Amniotic epithelial cell (primary cell): ENCODE data around the gene ERV3-1.
"Not testable (repeated sequence)": the region's sequence is repeated elsewhere in the genome, so short reads cannot be mapped to it uniquely, and the experiment has no call there.

Source experiments
- DNase-seq: peaks from one replicate; pipeline ENCODE4 v3.0.0-alpha.2; 2010; ENCODE audit warnings: low read depth

Gene ERV3-1

DNA sequence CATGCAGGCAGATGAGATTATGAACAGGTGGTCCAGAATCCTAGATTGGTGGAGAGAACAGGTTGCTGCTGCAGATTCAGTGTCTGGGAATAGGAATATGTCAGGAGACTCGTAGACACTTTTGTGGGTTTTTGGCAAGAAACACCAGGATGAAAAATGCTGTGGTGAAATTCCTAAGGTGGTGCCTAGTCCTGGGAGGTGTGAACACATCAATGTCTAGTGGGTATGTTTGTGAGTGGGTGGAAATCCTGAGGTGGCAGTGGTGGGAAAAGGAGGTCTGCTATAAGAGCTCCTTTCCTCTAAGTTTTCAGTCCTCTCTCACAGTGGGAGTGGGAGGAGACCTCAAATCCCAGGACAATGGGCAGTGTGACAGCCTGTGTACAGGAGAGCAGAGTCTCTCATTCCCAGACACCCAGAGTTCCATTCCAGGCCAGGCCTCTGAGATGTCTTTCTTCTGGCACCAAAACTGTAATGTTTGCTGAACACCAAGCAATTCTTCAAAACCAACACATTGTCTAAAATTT is 5.1 kb downstream of the ERV3-1 start:
- peak; percentile 47 for DNase-seq

DNA sequence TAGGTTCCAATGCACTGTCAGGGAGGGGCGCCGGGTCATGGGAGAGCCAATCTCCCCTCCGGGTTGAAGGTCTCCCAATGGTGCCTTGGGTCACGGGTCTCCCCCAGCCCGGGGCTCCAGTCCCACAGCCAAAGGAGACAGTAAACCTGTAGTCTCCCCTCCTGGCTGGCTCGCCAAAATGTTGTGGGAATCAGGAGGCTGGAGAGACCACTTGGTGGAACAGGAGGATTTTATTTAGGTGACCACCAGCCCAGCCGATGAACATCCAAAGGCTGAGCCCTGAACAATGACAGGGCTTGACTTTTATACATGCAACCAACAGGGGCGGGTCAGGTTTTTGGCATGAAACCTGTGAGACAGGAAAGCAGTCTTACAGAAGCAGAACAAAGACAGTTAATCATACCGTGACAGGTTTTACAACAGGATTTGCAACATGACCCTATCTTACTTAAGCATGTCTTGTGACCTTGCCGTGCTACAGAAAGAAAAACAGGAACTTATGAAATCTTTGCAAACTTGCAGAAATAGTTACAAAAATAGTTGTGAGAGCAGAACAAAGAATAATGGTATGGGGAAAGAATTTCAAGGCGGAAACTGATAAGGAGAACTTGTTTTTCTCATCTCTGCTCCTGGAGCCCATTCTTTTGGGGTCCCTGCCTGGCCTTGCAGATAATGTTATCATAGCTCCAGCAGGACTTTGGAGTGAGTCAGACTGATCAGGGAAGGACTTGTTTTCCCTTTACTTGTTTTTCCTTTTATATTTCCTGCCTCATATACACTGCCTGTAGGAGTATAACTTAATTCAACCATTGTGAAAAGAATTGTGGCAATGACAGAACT is 7.1 kb downstream of the ERV3-1 start:
- DNase-seq = peak; percentile 98

DNA sequence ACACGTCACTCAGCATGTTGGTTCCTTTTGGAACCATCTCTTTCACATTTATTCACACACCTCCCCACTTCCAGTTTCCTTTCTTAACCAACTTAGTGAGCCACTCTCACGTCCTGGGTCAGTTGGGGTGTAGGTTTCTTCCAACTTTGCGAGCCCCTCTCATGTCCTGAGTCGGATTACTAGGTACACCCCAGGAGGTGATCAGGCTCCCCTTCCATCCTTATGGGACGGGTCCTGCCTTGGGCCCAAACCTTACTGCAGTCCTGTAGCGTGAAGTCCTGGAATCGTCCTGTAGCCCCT is 7.7 kb downstream of the ERV3-1 start:
- no peak for DNase-seq

- peak; percentile 29 for DNase-seq
Observed at GRCh38 chr7:64997927-64998391, 8.5 kb downstream of the ERV3-1 start.

GRCh38 chr7:64997164-64997908 is 9.2 kb downstream of the ERV3-1 start:
- no peak for DNase-seq

DNA sequence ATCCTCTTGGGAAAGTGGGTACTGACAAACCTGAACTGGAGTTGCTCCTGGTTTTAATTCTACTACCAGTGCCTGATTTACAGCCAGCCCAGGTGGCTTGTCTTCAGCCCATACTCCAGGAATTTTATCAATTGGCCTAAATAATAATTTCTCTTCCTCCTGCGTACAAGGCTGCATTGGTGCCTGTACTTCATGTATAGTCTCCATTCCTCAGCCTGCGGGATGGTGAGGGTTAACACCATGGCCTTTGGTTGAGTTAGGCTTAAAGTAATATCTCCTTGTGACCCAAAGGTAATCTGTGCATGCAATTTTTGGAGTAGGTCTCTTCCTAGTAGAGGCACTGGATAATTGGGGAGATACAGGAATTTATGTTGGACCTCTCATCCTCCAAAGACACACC is 10.2 kb downstream of the ERV3-1 start:
- no peak for DNase-seq

GRCh38 chr7:64993901-64994300 is 12.6 kb downstream of the ERV3-1 start:
- no peak for DNase-seq

- no peak for DNase-seq
Observed at GRCh38 chr7:64992971-64993370, 13.5 kb downstream of the ERV3-1 start.

- no peak for DNase-seq
Observed at GRCh38 chr7:64990936-64991335, 15.6 kb downstream of the ERV3-1 start, which contains the start of gene ZNF117. Gene ZNF117, minus strand, starts transcription at chr7:64991036.

GRCh38 chr7:64990216-64990615 is 16.3 kb downstream of the ERV3-1 start:
- DNase-seq = no peak

DNA sequence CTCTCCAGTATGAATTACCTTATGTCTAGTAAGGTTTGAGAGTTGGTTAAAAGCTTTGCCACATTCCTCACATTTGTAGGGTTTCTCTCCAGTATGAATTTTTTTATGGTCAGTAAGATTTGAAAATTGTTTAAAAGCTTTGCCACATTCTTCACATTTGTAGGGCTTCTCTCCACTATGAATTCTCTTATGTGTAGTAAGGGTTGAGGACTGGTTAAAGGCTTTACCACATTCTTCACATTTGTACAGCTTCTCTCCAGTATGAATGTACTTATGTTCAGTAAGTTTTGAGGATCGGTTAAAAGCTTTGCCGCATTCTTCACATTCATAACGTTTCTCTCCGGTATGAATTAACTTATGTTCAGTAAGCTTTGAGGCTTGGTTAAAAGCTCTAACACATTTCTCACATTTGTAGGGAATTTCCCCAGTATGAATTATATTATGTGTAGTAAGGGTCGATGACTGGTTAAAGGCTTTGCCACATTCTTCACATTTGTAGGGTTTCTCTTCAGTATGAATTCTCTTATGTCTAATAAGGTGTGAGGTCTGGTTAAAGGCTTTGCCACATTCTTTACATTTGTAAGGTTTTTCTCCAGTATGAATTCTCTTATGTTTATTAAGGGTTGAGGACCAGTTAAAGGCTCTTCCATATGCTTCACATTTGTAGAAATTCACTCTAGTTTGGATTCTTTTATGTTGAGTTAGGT is 27.8 kb downstream of the ERV3-1 start:
- DNase-seq = peak; percentile 11

GRCh38 chr7:64965594-64965993 is 40.9 kb downstream of the ERV3-1 start:
- DNase-seq = no peak

DNA sequence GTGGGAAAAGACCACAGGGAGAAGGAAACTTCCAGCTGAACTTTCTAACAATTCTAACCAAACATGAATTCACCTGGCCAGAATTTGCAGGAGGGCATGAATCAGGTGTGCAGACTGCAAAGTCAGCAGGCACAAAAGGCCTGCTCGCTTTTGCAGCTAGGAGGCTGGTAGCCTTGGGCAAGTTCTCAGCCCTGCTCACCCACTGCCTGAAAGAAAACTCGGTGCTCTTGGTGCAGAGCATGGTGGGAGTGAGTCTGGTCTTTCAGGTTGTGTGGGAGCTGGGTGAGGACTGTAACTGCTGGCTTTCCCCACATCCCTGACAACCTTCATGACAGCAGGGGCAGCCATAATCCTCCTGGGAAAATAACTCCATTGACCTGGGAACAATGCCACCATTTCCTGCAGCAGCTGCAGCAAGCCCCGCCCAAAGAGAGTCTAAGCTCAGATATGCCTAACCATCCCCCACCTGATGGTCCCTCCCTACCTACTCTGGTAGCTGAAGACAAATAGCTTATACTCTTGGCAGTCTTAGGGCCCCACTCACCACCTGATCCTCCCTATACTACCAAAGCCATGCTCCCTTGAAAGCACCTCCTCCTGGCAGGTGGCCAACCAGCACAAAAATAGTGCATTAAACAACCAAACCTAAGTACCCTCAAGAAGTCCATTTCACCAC is 47.3 kb downstream of the ERV3-1 start:
- no peak for DNase-seq

DNA sequence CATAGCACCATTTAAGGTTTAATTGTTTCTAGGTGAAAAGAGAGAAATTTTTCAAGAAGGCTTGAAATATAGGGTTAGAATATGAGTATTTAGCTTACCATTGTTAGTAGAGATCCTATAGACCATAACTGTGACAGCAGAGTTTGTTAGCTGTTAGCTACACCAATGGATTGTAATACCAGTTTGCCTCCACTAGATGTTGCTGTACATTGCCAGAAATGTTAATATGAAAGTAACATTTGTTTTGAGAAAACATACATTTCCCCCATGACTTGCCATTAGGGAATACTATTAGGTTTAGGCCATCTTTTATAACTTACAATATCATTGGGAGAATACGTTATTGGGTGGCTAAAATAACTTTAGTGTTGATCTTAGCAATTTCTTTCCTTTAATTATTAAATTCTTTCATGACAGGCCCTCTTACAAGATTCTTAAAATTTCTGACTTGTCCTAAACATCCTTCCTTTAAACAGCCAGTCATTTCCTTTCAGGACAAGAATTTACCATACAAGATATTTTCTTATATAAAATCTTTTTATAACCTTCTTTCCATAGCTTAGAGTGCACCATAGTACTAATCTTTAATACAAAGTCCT is 55.1 kb downstream of the ERV3-1 start:
- peak; percentile 46 for DNase-seq

DNA sequence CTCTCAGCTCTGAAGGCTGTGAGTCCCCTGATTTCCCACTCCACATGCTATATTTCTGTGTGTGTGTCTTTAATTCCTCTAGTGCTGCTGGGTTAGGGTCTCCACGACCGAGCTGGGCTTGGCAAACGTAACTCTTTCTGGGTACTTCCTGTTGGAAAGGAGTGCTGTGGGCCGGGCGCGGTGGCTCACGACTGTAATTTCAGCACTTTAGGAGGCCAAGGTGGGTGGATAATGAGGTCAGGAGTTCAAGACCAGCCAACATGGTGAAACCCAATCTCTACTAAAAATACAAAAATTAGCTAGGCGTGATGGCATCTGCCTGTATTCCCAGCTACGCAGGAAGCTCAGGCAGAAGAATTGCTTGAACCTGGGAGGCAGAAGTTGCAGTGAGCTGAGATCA is 55.8 kb downstream of the ERV3-1 start:
- DNase-seq = not testable (repeated sequence)

DNA sequence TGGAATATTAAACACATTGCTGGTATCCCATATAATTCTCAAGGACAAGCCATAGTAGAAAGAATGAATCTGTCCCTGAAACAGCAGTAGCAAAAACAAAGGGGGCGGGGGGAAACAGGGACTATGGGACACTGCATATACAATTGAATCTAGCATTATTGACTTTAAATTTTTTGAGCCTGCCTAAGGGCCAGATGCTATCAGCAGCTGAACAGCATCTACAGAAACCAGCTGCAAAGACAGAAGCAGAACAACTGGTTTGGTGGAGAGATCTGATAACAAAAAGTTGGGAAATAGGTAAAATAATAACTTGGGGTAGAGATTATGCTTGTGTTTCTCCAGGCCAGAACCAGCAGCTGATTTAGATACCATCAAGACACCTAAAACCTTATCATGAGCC is 57.7 kb downstream of the ERV3-1 start:
- DNase-seq = not testable (repeated sequence)

- no peak for DNase-seq
Observed at GRCh38 chr7:64947252-64948000, 59.1 kb downstream of the ERV3-1 start.

GRCh38 chr7:64946772-64947171 is 59.7 kb downstream of the ERV3-1 start:
- DNase-seq = peak; percentile 9

- DNase-seq = no peak
Observed at GRCh38 chr7:64945503-64946175, 60.8 kb downstream of the ERV3-1 start.
